ENCODE measurements around the gene SENP3. TPM values are rescaled to one million over a fixed set of nuclear protein-coding genes. Genes with fewer than 3 reads are reported as not detected.

SENP3 gene
- total RNA-seq, 2 donors from 2014 or later: 47.0 to 80.7 TPM

Other genes starting within 250 kb of the SENP3 start
- 10 to 100 TPM; 66.5 to 100.0 TPM for gene GPS2, start 246.6 kb upstream of the SENP3 start, total RNA-seq
- 10 to 100 TPM; 24.4 to 45.3 TPM for gene NEURL4, start 232.6 kb upstream of the SENP3 start, total RNA-seq
- gene ACAP1, start 225.4 kb upstream of the SENP3 start, total RNA-seq: 1 to 10 TPM; 6.8 to 9.9 TPM
- gene KCTD11, start 209.8 kb upstream of the SENP3 start, total RNA-seq: 10 to 100 TPM; 13.3 to 20.2 TPM
- not detected for gene TMEM95, start 206.8 kb upstream of the SENP3 start, total RNA-seq
- 1 to 10 TPM; 3.7 to 4.7 TPM for gene TNK1, start 180.8 kb upstream of the SENP3 start, total RNA-seq
- 10 to 100 TPM; 31.0 to 49.4 TPM for gene PLSCR3, start 167.4 kb upstream of the SENP3 start, total RNA-seq
- 10 to 100 TPM; 27.9 to 88.9 TPM for gene TMEM256, start 157.8 kb upstream of the SENP3 start, total RNA-seq
- 10 to 100 TPM in 1 of 2 donors, 1 to 10 TPM in 1; 9.2 to 20.8 TPM for gene NLGN2, start 154.1 kb upstream of the SENP3 start, total RNA-seq
- gene SPEM1, start 141.6 kb upstream of the SENP3 start, total RNA-seq: not detected
- gene SPEM2, start 136.3 kb upstream of the SENP3 start, total RNA-seq: not detected
- not detected for gene SPEM3, start 133.1 kb upstream of the SENP3 start, total RNA-seq
- 1 to 10 TPM; 7.7 to 9.7 TPM for gene TMEM102, start 126.5 kb upstream of the SENP3 start, total RNA-seq
- under 1 TPM in 1 of 2 donors, not detected in 1; 0.68 TPM for gene FGF11, start 122.4 kb upstream of the SENP3 start, total RNA-seq
- gene CHRNB1, start 116.9 kb upstream of the SENP3 start, total RNA-seq: 10 to 100 TPM; 11.6 to 17.6 TPM
- 10 to 100 TPM; 56.2 to 72.3 TPM for gene ZBTB4, start 82.3 kb upstream of the SENP3 start, total RNA-seq
- not detected for gene SLC35G6, start 80.5 kb upstream of the SENP3 start, total RNA-seq
- 100 to 1,000 TPM in 1 of 2 donors, 10 to 100 TPM in 1; 77.8 to 151 TPM for gene POLR2A, start 77.6 kb upstream of the SENP3 start, total RNA-seq
- 10 to 100 TPM; 54.6 to 98.3 TPM for gene TNFSF12, start 12.9 kb upstream of the SENP3 start, total RNA-seq
- 10 to 100 TPM; 40.5 to 49.2 TPM for gene TNFSF13, start 3.2 kb upstream of the SENP3 start, total RNA-seq
- 100 to 1,000 TPM in 1 of 2 donors, 10 to 100 TPM in 1; 70.8 to 133 TPM for gene CD68, start 17.7 kb downstream of the SENP3 start, total RNA-seq
- 10 to 100 TPM; 31.1 to 38.9 TPM for gene MPDU1, start 21.9 kb downstream of the SENP3 start, total RNA-seq
- gene SOX15, start 28.2 kb downstream of the SENP3 start, total RNA-seq: 1 to 10 TPM in 1 of 2 donors, under 1 TPM in 1; 0.81 to 2.8 TPM
- gene FXR2, start 53.0 kb downstream of the SENP3 start, total RNA-seq: 10 to 100 TPM; 42.8 to 53.9 TPM
- 10 to 100 TPM; 29.8 to 30.9 TPM for gene SAT2, start 65.9 kb downstream of the SENP3 start, total RNA-seq
- not detected for gene SHBG, start 68.2 kb downstream of the SENP3 start, total RNA-seq
- gene ATP1B2, start 89.0 kb downstream of the SENP3 start, total RNA-seq: 1 to 10 TPM; 1.1 to 1.4 TPM
- gene TP53, start 125.6 kb downstream of the SENP3 start, total RNA-seq: 10 to 100 TPM; 16.8 to 23.7 TPM
- 1 to 10 TPM; 2.9 to 3.4 TPM for gene WRAP53, start 126.6 kb downstream of the SENP3 start, total RNA-seq
- not detected for gene EFNB3, start 143.3 kb downstream of the SENP3 start, total RNA-seq
- under 1 TPM in 1 of 2 donors, not detected in 1; under 0.01 TPM for gene DNAH2, start 155.8 kb downstream of the SENP3 start, total RNA-seq